ENCODE results near the gene TYW1.
"Not testable (repeated sequence)": the region's sequence is repeated elsewhere in the genome, so short reads cannot be mapped to it uniquely, and the experiment has no call there.

DNA sequence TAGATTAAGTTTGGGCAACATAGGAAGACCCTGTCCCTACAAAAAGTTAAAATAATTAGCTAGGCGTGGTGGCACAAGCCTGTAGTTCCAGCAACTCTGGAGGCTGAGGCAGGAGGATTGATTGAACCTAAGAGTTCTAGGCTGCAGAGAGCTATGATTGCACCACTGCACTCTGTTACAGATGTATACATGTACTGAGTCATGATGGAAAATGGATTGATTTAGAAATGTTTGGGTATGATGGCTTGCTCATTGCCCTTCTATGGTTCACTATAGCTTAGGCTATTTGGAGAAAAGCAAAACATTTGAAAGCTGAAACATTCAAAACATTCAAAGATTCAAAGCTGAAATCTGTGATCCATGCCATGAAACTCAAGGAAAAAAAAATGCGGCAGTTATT is 17.6 kb upstream of the TYW1 start:
- TF ChIP-seq, protein P1, sequence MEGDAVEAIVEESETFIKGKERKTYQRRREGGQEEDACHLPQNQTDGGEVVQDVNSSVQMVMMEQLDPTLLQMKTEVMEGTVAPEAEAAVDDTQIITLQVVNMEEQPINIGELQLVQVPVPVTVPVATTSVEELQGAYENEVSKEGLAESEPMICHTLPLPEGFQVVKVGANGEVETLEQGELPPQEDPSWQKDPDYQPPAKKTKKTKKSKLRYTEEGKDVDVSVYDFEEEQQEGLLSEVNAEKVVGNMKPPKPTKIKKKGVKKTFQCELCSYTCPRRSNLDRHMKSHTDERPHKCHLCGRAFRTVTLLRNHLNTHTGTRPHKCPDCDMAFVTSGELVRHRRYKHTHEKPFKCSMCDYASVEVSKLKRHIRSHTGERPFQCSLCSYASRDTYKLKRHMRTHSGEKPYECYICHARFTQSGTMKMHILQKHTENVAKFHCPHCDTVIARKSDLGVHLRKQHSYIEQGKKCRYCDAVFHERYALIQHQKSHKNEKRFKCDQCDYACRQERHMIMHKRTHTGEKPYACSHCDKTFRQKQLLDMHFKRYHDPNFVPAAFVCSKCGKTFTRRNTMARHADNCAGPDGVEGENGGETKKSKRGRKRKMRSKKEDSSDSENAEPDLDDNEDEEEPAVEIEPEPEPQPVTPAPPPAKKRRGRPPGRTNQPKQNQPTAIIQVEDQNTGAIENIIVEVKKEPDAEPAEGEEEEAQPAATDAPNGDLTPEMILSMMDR (IDR thresholded peaks at IDR 0.05), result not testable (repeated sequence)
- TF ChIP-seq, protein P2, sequence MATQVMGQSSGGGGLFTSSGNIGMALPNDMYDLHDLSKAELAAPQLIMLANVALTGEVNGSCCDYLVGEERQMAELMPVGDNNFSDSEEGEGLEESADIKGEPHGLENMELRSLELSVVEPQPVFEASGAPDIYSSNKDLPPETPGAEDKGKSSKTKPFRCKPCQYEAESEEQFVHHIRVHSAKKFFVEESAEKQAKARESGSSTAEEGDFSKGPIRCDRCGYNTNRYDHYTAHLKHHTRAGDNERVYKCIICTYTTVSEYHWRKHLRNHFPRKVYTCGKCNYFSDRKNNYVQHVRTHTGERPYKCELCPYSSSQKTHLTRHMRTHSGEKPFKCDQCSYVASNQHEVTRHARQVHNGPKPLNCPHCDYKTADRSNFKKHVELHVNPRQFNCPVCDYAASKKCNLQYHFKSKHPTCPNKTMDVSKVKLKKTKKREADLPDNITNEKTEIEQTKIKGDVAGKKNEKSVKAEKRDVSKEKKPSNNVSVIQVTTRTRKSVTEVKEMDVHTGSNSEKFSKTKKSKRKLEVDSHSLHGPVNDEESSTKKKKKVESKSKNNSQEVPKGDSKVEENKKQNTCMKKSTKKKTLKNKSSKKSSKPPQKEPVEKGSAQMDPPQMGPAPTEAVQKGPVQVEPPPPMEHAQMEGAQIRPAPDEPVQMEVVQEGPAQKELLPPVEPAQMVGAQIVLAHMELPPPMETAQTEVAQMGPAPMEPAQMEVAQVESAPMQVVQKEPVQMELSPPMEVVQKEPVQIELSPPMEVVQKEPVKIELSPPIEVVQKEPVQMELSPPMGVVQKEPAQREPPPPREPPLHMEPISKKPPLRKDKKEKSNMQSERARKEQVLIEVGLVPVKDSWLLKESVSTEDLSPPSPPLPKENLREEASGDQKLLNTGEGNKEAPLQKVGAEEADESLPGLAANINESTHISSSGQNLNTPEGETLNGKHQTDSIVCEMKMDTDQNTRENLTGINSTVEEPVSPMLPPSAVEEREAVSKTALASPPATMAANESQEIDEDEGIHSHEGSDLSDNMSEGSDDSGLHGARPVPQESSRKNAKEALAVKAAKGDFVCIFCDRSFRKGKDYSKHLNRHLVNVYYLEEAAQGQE (IDR thresholded peaks at IDR 0.05; ENCODE audit: insufficient read depth in 1 of 2, low read depth in 2 of 2, low read length in 1 of 2), result not testable (repeated sequence)

All from Panc1 (cell line).